Coronary artery (tissue), 2 donors: ENCODE results near the gene GNAT2.

Experiments used
- DNase-seq: peaks from one replicate; pipeline ENCODE4 v3.0.0-alpha.2; 2017; ENCODE audit warnings: low spot score
- H3K27ac ChIP-seq, 2 donors: fragments of 200-600 bp; sonication (generic); one replicate each; pipeline ENCODE4 v1.5.1; 2016 to 2019
- H3K4me3 ChIP-seq: fragments of 200-600 bp; sonication (generic); 2 replicates; pipeline ENCODE4 v1.5.1; 2016; ENCODE audit warnings: mild to moderate bottlenecking, moderate library complexity
- CTCF ChIP-seq: fragments of 200-600 bp; sonication (generic); IDR thresholded peaks from one replicate; pipeline ENCODE4 v1.5.1; 2019; ENCODE audit warnings: antibody characterized with exemption

GNAT2 gene

DNA sequence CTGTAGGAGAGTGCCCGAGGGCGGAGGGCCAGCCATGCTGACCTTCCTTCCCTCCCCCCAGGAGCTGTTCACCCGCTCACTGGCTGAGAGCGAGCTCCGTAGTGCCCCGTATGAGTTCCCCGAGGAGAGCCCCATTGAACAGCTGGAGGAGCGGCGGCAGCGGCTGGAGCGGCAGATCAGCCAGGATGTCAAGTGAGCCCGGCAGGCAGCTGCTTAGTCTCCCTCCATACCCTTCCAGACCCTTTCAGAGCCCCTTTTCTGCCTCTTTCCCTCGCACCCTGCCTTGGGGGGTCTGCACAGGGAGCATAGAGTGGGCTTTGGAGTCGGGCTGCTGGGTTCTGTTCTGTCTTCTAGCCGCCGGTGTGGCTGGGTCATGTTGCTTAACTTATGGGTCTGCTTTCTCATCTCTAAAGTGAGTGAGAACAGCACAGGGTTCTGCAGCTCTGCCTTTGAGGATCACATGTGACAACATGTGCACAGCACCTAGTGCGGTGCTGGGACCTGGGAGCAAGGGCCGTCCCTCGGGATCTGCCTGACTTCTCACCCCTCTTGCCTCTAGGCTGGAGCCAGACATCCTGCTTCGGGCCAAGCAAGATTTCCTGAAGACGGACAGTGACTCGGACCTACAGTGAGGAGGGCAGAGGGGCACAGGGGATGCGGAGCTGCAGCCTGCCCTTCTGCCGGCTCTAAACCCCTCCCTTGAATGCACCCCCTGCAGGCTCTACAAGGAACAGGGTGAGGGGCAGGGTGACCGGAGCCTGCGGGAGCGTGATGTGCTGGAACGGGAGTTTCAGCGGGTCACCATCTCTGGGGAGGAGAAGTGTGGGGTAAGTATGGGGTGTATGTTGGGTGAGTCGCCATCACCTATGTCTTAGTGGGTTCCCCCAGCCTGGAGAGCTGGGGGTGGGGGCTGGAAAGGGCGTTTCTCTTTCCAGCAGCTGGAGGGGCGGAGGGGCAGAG is 6.5 kb upstream of the GNAT2 start:
- no peak for TF ChIP-seq CTCF
- Histone ChIP-seq H3K4me3 (no peak overlapping the region), H3K27ac (no peak overlapping the region)
- no peak for DNase-seq

DNA sequence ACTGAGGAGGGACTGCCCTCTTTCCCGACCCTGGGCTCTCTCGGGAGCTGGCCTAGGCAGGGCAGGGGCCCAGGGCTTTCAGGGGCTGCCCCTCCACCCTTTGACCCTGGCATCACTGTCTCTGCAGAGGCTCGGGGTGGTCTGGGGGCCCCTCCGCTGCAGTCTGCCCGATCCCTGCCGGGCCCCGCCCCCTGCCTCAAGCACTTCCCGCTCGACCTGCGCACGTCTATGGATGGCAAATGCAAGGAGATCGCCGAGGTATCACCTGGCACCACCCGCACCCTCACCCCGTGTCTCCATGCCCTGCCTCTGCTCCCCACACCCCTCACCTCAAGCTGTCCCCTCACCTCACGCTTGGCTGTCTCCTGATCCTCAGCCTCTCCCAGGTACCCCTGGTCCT is 5.8 kb upstream of the GNAT2 start:
- TF ChIP-seq CTCF: no peak
- Histone ChIP-seq H3K4me3 (no peak overlapping the region), H3K27ac (no peak overlapping the region)
- DNase-seq: no peak

GRCh38 chr1:109624201-109625010 is 5.0 kb upstream of the GNAT2 start:
- no peak for DNase-seq
- peak overlapping the region; percentile 63 for H3K4me3 ChIP-seq

DNA sequence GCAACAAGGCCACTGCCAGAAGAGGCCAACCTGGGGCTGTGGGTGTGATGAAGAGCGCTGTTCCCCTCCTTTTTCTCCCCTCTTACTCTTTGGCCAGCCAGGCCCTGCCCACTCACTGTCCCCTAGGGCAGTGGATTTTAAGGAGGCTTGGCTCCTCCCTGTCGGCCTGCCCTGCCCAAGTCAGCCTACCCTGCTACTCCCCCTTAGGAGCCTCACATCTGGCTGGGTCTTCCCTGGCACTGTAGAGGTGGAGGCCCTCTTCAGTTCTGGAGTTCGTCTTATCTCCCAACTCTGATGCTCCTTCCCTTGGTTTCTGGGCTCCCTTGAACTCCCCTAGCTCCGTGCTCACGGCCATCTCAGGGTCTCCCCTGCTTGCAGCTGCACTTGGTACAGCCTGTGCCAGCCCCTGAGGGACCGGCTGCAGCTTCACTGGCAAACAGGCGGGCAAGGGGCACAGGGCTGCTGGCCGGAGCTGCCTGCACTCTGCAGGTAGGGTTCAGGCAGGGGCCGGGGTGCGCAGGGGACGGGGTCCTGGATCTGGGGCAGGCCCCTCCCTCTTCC is 4.3 kb upstream of the GNAT2 start:
- Histone ChIP-seq H3K4me3 (peak overlapping the region; percentile 63), H3K27ac (peak overlapping the region; percentile 7 to 67)
- TF ChIP-seq CTCF: no peak
- no peak for DNase-seq

More at GRCh38 chr1:109624201-109625010, 5.0 kb upstream of the GNAT2 start:
- peak overlapping the region in 1 of 2 donors; percentile 67 for H3K27ac ChIP-seq
- TF ChIP-seq CTCF: no peak

- Histone ChIP-seq H3K4me3 (no peak overlapping the region), H3K27ac (peak overlapping the region in 1 of 2 donors; percentile 67)
- no peak for TF ChIP-seq CTCF
- no peak for DNase-seq
These were observed 3.5 kb upstream of the GNAT2 start for GRCh38 chr1:109622895-109623294.

GRCh38 chr1:109622137-109622892 is 2.9 kb upstream of the GNAT2 start:
- Histone ChIP-seq H3K27ac (no peak overlapping the region), H3K4me3 (no peak overlapping the region)
- TF ChIP-seq CTCF: no peak
- no peak for DNase-seq
